ENCODE measurements around the gene ABCG1. TPM values are rescaled to one million over a fixed set of nuclear protein-coding genes. Genes with fewer than 3 reads are reported as not detected.
A peak's percentile ranks its signal among the peaks of the same experiment; 100 is the strongest.

The ABCG1 gene
- total and polyA plus RNA-seq, 8 donors, result 3.1 to 65.9 (median 15.6) TPM

DNA sequence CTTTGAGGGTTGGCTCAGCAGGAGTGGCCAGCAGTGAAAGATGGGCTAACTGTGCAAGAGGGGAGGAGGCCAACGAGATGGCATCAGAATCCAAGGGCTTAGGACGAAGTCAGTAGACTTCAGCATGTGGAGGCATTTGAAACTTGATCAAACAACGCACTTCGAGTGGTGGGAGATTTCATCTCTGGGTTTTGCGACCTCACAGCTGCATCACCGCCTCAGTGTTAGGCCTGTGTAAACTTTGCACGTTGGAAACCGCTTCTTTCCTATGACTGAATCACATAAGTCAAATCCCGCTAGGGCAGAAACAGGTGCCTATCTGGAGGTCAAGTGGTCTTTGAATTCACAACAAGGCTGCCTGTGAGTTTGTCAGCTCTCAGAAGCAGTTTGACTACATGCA lies 78.4 kb downstream of the ABCG1 start:
- WGBS, 5 donors, result 77 to 82% (median 81%) methylated on average over 9 of the region's 9 CpGs
- Histone ChIP-seq H3K4me3 (no peak overlapping the region), H3K27me3 (no peaks in the 10 kb centered on the region), H3K9me3 (no peaks in the 10 kb centered on the region), H3K27ac (no peak overlapping the region), H3K36me3 (peaks cover 0 to 51% (median 46%) of the 10 kb centered on the region in 4 donors), H3K4me1 (peaks cover 0 to 4% (median 0%) of the 10 kb centered on the region in 4 donors)
- no peak for TF ChIP-seq EP300 (IDR thresholded peaks at IDR 0.05)
- no peak for TF ChIP-seq POLR2A (IDR thresholded peaks at IDR 0.05)
- TF ChIP-seq POLR2AphosphoS5 (IDR thresholded peaks at IDR 0.05), result no peak
- TF ChIP-seq, protein P1, sequence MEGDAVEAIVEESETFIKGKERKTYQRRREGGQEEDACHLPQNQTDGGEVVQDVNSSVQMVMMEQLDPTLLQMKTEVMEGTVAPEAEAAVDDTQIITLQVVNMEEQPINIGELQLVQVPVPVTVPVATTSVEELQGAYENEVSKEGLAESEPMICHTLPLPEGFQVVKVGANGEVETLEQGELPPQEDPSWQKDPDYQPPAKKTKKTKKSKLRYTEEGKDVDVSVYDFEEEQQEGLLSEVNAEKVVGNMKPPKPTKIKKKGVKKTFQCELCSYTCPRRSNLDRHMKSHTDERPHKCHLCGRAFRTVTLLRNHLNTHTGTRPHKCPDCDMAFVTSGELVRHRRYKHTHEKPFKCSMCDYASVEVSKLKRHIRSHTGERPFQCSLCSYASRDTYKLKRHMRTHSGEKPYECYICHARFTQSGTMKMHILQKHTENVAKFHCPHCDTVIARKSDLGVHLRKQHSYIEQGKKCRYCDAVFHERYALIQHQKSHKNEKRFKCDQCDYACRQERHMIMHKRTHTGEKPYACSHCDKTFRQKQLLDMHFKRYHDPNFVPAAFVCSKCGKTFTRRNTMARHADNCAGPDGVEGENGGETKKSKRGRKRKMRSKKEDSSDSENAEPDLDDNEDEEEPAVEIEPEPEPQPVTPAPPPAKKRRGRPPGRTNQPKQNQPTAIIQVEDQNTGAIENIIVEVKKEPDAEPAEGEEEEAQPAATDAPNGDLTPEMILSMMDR (IDR thresholded peaks at IDR 0.05), result no peak
- intact Hi-C loops (cut with DNase I; ENCODE audit: low total_unique reads), result no loop called here
- DNase-seq, result no peak

DNA sequence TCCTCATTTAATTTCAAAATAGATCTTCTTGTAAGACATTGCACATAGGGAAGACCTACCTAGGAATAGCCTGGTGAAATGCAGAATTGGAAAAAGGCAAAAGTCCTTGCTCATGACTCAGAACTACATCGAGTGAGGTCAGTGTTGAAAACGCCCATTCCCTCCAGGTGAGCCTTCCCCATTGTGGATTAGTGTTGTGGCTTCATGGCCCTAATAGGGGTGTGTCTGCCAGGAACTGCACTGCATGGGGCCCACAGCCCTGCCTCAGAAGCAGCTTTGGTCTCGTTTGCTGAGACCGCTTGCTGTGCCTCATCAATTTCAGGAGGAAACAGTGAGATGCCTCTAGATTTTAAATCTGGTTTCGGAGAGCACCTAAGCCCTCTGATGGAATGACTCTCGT lies 79.3 kb downstream of the ABCG1 start:
- intact Hi-C loops (cut with DNase I; ENCODE audit: low total_unique reads), result no loop called here
- no peak for TF ChIP-seq POLR2A (IDR thresholded peaks at IDR 0.05)
- TF ChIP-seq POLR2AphosphoS5 (IDR thresholded peaks at IDR 0.05), result no peak
- no peak for TF ChIP-seq EP300 (IDR thresholded peaks at IDR 0.05)
- TF ChIP-seq, protein P1 (IDR thresholded peaks at IDR 0.05), result no peak
- H3K27me3 ChIP-seq, result no peaks in the 10 kb centered on the region
- WGBS, 5 donors, result 69 to 81% (median 72%) methylated on average over 6 of the region's 6 CpGs
- no peaks in the 10 kb centered on the region for H3K9me3 ChIP-seq
- peaks cover 0 to 42% (median 41%) of the 10 kb centered on the region in 4 donors for H3K36me3 ChIP-seq
- H3K4me3 ChIP-seq, result no peak overlapping the region
- H3K4me1 ChIP-seq, result peaks cover 0 to 4% (median 0%) of the 10 kb centered on the region in 4 donors
- no peak overlapping the region for H3K27ac ChIP-seq
- peak in 1 of 2 donors; percentile 79 for DNase-seq

DNA sequence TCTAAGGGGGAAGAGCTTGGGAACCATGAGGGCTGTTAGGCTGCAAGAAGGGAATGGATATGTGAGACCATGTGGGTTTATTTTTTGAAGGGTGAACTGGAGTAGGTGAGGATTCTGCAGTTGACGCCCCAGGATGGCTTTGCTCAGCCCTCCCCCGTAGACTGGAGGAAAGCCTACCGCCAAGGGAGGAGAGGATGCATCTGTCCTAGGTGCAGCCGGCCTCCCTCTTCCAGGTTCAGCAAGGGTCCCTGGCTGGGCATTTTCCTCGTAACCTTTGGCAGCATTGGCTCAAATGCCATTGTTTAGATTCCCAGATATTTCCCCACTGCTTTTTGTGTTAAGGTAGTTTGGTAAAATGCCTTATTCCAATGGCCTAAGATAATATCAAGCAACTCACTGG lies 79.7 kb downstream of the ABCG1 start:
- no peaks in the 10 kb centered on the region for H3K9me3 ChIP-seq
- TF ChIP-seq, protein P1 (IDR thresholded peaks at IDR 0.05), result no peak
- TF ChIP-seq POLR2AphosphoS5 (IDR thresholded peaks at IDR 0.05) (no peak), EP300 (IDR thresholded peaks at IDR 0.05) (no peak), POLR2A (IDR thresholded peaks at IDR 0.05) (no peak)

DNA sequence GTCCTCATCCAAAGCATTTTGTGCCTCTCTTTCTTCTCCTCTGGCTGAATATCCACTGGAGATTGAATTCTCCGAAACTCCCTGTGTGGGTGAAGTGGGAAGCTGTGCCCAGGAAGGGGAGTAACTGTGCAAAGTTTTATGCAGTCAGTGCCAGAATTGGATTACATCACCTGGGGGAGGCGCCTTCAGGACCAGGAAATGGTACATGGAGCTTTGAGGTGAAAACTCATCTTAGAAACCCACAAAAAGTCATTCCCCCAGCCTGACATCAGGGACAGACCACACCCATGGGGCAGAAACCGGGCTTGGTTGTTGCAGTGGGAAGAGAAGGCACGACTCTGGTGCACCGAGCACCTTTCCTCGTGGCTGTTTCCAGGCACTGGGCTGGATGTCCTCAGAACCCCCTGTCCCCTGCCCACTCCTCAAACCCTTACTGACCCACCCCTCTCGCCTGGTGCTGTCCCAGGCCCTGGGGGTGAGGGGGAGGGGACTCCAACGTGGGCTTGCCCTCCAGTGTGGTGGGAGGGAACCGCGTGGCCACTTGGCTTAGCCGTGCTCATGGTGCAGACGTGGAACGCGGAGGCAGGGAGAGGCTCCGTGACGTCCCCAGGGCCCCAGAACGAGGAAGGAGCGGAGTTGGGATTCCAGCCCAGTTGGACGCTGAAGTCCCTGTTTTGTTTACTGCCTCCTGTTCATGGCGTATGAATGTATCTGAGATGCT lies 80.5 kb downstream of the ABCG1 start:
- intact Hi-C loops (cut with DNase I; ENCODE audit: low total_unique reads), result loop anchor here (10.0 kb wide), 1 partner anchor 145 kb away; no protein-coding TSS in a partner anchor
- H3K4me3 ChIP-seq, result no peak overlapping the region
- no peak for TF ChIP-seq POLR2AphosphoS5 (IDR thresholded peaks at IDR 0.05)
- no peak for TF ChIP-seq POLR2A (IDR thresholded peaks at IDR 0.05)
- TF ChIP-seq, protein P1 (IDR thresholded peaks at IDR 0.05), result no peak
- TF ChIP-seq EP300 (IDR thresholded peaks at IDR 0.05), result no peak
- H3K9me3 ChIP-seq, result no peaks in the 10 kb centered on the region
- H3K36me3 ChIP-seq, result peaks cover 0 to 31% (median 30%) of the 10 kb centered on the region in 4 donors
- no peak overlapping the region for H3K27ac ChIP-seq
- WGBS, 5 donors, result 72 to 81% (median 75%) methylated on average over 19 to 20 of the region's 20 CpGs
- DNase-seq, result no peak
- H3K27me3 ChIP-seq, result peaks cover 0 to 1% (median 0%) of the 10 kb centered on the region in 3 donors
- peaks cover 0 to 4% (median 0%) of the 10 kb centered on the region in 4 donors for H3K4me1 ChIP-seq

More for the DNA sequence above, 79.7 kb downstream of the ABCG1 start:
- 81 to 90% (median 85%) methylated on average over 5 of the region's 5 CpGs for WGBS, 5 donors
- Histone ChIP-seq H3K27me3 (no peaks in the 10 kb centered on the region), H3K27ac (no peak overlapping the region), H3K4me1 (peaks cover 0 to 4% (median 0%) of the 10 kb centered on the region in 4 donors), H3K36me3 (peaks cover 0 to 39% (median 38%) of the 10 kb centered on the region in 4 donors), H3K4me3 (no peak overlapping the region)
- no peak for DNase-seq
- intact Hi-C loops (cut with DNase I; ENCODE audit: low total_unique reads), result no loop called here

Measured in stomach (tissue), 9 donors.